GM20431 (cell line): ENCODE data around the gene SNX22.

Experiments used
- in situ Hi-C: fragments of 300-500 bp; cut with MseI, MboI; formaldehyde crosslinking; loops from one replicate; pipeline ENCODE4 v1.15.0; 2020; ENCODE audit warnings: low sequenced_read_pairs; ENCODE audit not compliant: unreplicated experiment

Gene SNX22

GRCh38 chr15:64187396-64188191, 36.1 kb downstream of the SNX22 start:
- in situ Hi-C loops, result no loop called here

- in situ Hi-C loops, result no loop called here
These were observed 40.7 kb downstream of the SNX22 start for GRCh38 chr15:64191971-64192830.

GRCh38 chr15:64193971-64194370, 42.4 kb downstream of the SNX22 start:
- in situ Hi-C loops, result no loop called here

GRCh38 chr15:64197425-64197824, 45.9 kb downstream of the SNX22 start:
- in situ Hi-C loops, result no loop called here

GRCh38 chr15:64205202-64205601, 53.7 kb downstream of the SNX22 start:
- in situ Hi-C loops, result loop anchor here (25.0 kb wide), 2 partner anchors 157 to 507 kb away; partner anchors contain the start of gene CSNK1G1
